ENCODE data around the gene SVEP1.

SVEP1 gene

GRCh38 chr9:110329639-110330230 lies 249.8 kb downstream of the SVEP1 start:
- in situ Hi-C loops (cut with MboI; ENCODE audit: low sequenced_read_pairs) = no loop called here

DNA sequence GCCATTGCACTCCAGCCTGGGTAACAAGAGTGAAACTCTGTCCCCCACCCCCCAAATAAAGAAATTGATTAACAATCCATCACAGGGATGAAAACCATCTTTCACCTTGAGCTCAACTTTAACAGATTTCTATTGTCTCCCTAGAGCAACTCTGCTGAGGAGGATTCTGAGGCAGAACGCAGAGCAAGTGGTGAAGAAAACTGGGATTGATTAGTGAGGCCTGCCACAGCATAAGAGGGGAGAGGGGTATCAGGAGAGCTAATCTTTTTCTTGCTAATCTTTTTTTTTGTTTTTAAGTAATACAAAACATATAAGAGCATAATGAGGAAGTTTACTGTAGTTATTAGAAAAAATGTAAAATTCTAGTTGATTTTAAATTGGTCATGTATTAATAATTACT lies 250.8 kb downstream of the SVEP1 start:
- in situ Hi-C loops (cut with MboI; ENCODE audit: low sequenced_read_pairs) = no loop called here

DNA sequence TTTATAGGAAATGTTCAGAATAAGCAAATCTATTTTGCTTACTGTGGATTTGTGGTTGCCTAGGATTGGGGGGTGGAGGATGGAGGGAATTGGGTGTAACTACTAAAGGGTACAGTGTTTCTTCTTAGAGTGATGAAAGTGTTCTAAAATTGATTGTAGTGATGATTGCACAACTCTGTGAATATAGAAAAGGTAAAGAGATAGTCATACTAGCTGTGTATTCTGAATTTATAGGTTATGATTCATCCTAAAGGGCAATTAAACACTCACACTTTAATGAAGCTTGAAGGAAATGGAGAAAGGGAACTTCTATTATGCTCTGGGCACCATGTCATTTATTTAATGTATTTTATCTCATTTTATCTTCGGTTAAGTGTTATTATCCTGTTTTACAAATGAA lies 251.8 kb downstream of the SVEP1 start:
- in situ Hi-C loops (cut with MboI; ENCODE audit: low sequenced_read_pairs) = no loop called here

- in situ Hi-C loops (cut with MboI; ENCODE audit: low sequenced_read_pairs) = no loop called here
Observed at GRCh38 chr9:110323818-110324217, 255.7 kb downstream of the SVEP1 start.

DNA sequence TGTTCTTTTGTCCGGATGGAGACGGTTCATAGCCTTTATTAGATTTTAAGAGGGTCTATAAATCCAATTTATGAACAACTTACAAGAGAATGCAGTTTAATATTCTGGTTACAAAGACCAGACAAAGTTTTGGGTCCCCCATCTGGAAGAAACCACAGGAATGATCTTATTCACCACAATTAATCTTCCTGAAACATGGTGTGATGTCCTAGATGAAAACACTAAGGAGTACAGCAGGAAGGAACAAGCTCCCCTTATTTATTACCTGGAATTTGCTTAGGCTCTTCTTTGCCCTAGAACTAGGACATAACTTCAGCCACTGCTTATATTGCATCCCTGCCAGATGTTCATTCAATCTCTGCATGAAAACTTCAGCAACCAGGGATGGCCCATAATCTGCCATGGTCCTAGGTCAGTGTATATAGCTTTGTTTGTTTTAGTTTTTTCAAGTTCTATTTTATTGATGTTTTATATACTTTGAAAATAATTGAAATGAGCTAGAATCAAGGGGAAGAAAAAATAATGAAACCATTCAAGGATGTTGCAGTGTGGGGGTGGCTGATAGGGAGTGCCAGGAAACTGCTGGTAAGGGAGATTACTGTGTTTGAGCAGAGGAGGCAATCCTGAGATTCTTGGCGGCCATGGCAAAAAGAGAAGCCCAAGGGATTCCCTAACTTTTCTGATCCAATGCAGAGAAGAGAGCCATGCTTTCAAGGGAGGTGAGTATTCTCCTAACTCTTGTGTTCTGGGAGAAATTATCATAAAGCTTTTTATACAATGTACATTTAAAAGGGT lies 258.7 kb downstream of the SVEP1 start:
- in situ Hi-C loops (cut with MboI; ENCODE audit: low sequenced_read_pairs) = no loop called here

- in situ Hi-C loops (cut with MboI; ENCODE audit: low sequenced_read_pairs) = no loop called here
Observed at GRCh38 chr9:110319781-110320492, 259.6 kb downstream of the SVEP1 start.

- in situ Hi-C loops (cut with MboI; ENCODE audit: low sequenced_read_pairs) = no loop called here
Observed at GRCh38 chr9:110317911-110318310, 261.6 kb downstream of the SVEP1 start.

DNA sequence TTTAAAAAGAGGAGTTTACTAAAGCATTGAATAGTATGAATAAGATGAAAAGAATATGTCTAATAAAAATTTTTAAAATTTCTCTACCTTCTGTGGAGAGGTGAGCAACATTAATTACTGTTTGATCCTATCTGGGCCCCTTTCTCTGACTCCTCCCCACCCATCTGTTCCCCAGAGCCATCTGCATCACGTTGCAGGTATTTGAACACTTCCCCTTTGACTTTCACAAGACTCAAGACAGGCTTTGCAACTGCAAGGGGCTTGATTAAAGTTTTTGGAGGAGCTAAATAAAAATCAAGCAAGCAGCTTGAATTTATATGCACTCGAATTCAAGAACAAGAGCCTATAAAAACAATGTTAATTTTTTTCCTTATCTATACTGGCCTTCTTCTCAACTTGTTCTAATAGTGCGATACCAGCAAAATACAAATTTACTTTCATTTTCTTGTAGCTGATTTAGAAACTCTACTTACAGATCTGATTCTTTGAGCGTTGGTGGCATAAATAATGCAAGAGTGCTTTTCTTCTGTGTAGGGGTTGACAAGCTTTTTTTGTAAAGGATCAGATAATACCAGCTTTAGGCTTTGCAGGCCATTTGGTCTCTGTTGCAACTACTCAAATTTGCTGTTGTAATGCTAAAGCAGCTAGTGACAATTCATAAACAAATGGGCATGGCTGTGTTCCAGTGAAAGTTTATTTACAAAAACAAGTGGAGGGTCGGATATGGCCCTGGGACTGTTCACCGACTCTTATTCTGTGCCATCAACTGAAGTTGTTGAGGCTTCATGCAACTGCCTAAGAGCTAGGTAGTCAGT lies 263.1 kb downstream of the SVEP1 start:
- in situ Hi-C loops (cut with MboI; ENCODE audit: low sequenced_read_pairs) = no loop called here
